ENCODE results near the gene GXYLT1.
"Not testable (repeated sequence)": the region's sequence is repeated elsewhere in the genome, so short reads cannot be mapped to it uniquely, and the experiment has no call there.

GXYLT1 gene

DNA sequence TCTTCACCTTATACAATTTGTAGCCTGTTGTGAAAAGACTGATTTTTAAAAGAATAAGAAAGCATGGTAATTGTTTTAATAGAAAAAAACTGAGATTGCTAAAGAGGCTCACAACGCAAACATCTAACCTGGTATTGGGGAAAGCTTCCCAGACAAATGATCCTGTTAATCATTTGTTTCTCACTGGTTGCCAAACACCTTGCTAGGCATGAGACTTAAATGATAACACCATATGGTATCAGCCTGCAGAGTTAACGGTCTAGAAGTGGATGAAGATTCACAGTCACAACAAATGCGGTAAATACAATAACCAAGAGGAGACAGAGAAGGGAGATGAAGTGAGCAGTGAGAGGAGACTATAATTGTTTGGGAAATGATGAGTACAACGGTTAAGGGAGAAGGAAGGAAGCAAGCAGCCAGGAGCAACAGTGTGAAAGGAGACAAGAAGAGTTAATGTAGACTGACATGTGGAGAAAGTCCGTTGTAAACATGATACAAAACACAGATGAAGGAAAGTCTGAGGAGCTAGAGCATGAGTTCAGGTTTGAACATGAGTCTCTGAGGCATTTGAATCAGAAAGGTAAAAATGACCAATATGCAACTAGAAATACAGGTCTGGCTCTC is 19.8 kb downstream of the GXYLT1 start:
- H3K4me3 ChIP-seq (ENCODE audit: low read depth, low read length), result no peak overlapping the region
- TF ChIP-seq, protein P1, sequence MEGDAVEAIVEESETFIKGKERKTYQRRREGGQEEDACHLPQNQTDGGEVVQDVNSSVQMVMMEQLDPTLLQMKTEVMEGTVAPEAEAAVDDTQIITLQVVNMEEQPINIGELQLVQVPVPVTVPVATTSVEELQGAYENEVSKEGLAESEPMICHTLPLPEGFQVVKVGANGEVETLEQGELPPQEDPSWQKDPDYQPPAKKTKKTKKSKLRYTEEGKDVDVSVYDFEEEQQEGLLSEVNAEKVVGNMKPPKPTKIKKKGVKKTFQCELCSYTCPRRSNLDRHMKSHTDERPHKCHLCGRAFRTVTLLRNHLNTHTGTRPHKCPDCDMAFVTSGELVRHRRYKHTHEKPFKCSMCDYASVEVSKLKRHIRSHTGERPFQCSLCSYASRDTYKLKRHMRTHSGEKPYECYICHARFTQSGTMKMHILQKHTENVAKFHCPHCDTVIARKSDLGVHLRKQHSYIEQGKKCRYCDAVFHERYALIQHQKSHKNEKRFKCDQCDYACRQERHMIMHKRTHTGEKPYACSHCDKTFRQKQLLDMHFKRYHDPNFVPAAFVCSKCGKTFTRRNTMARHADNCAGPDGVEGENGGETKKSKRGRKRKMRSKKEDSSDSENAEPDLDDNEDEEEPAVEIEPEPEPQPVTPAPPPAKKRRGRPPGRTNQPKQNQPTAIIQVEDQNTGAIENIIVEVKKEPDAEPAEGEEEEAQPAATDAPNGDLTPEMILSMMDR (IDR thresholded peaks at IDR 0.05; ENCODE audit: borderline replicate concordance, insufficient read depth, low read depth, low read length), result no peak

- TF ChIP-seq, protein P1 (IDR thresholded peaks at IDR 0.05; ENCODE audit: borderline replicate concordance, insufficient read depth, low read depth, low read length), result no peak
- H3K4me3 ChIP-seq (ENCODE audit: low read depth, low read length), result no peak overlapping the region
These were observed 25.5 kb downstream of the GXYLT1 start for GRCh38 chr12:42119085-42119633.

GRCh38 chr12:42118136-42118879 is 26.4 kb downstream of the GXYLT1 start:
- H3K4me3 ChIP-seq (ENCODE audit: low read depth, low read length), result no peak overlapping the region
- TF ChIP-seq, protein P1 (IDR thresholded peaks at IDR 0.05; ENCODE audit: borderline replicate concordance, insufficient read depth, low read depth, low read length), result no peak

DNA sequence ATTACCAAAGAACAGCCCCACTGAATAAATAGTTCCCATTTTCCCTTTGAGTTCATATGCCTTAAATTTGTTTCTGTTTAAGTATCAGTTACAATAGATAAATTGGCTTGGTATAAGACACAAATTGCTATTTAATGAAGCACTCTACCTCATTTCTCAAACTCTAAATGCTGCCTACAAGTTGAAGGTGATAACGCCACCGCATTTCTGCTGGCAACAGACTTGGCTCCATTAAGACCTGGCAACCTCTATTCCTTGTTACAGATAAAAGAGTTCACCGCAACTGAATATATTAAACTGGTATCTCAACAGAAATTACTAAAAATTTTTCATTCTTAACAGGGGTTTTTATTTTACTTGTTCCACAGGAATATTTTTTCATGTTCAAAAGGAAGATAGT is 35.6 kb downstream of the GXYLT1 start:
- TF ChIP-seq, protein P1 (IDR thresholded peaks at IDR 0.05; ENCODE audit: borderline replicate concordance, insufficient read depth, low read depth, low read length), result no peak
- no peak overlapping the region for H3K4me3 ChIP-seq (ENCODE audit: low read depth, low read length)

GRCh38 chr12:42106791-42107190 is 37.9 kb downstream of the GXYLT1 start:
- H3K4me3 ChIP-seq (ENCODE audit: low read depth, low read length), result not testable (repeated sequence)

- no peak overlapping the region for H3K4me3 ChIP-seq (ENCODE audit: low read depth, low read length)
- TF ChIP-seq, protein P1 (IDR thresholded peaks at IDR 0.05; ENCODE audit: borderline replicate concordance, insufficient read depth, low read depth, low read length), result no peak
These were observed 39.9 kb downstream of the GXYLT1 start for GRCh38 chr12:42104784-42105183.

DNA sequence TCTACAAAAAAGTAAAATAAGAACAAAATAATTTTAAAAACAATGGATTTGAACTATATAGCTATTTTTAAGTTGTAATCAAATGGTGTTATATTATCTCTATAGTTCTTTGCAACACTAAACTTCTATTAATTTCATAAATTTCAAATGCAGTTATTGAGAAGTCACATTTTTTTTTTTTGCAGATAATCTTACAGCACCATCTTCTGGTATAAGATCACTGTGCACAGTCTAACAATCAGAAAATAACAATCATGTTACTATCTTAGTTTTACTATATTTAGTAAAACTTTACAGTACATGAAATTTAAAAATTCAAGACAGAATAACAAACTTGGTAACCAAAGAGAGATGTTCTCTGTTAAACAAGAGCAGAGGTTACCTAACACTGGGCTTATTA is 40.6 kb downstream of the GXYLT1 start:
- TF ChIP-seq, protein P1 (IDR thresholded peaks at IDR 0.05; ENCODE audit: borderline replicate concordance, insufficient read depth, low read depth, low read length), result no peak
- H3K4me3 ChIP-seq (ENCODE audit: low read depth, low read length), result no peak overlapping the region
